GM12874 (cell line): ENCODE measurements around the gene TRAF3.

Source experiments
- TF ChIP-seq, protein P1 (sequence below): IDR thresholded peaks from 2 replicates; pipeline ENCODE4 v1.5.1; 2011; ENCODE audit warnings: low read depth, mild to moderate bottlenecking, control low read depth, low read length, moderate library complexity; ENCODE audit not compliant: insufficient read depth

Gene TRAF3

DNA sequence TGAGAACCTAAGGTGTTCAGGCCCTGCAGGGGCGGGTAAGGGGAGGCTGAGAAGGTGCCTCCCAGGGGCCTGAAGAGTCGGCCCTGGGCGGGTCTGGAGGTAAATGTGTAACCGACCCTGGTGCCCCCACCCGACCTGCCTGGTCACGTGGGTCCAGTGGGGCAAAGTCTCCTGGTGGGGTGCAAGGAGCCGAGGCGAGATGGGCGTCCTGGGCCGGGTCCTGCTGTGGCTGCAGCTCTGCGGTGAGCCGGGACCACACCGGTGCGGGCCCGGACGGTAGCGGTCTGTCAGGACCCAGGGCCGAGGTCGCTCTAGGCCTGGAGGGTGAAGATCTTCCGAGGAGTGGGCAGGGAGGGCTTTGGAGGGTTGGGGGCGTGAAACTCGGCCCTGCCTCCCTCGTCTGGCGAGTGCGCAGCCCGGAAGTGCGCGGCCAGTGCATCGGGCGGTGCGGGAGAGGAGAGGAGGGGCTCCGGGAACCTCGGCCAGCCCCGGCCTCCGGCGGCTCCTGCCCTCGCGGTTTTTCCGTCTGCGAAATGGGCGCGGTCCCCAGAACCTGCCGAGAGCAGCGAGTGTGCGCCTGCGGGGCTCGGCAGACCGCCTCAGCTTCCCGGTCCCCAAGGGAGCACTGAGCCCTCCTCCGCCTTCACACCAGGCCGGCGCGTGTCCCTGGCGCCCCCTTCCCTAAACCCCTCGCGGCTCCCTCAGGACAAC lies 145.4 kb downstream of the TRAF3 start, which contains the start of gene AMN:
Gene AMN, plus strand, starts transcription at position 174 of the 711 bp plus-strand sequence. Its CDS starts 26 bp downstream, at position 200.
- TF ChIP-seq, protein P1, sequence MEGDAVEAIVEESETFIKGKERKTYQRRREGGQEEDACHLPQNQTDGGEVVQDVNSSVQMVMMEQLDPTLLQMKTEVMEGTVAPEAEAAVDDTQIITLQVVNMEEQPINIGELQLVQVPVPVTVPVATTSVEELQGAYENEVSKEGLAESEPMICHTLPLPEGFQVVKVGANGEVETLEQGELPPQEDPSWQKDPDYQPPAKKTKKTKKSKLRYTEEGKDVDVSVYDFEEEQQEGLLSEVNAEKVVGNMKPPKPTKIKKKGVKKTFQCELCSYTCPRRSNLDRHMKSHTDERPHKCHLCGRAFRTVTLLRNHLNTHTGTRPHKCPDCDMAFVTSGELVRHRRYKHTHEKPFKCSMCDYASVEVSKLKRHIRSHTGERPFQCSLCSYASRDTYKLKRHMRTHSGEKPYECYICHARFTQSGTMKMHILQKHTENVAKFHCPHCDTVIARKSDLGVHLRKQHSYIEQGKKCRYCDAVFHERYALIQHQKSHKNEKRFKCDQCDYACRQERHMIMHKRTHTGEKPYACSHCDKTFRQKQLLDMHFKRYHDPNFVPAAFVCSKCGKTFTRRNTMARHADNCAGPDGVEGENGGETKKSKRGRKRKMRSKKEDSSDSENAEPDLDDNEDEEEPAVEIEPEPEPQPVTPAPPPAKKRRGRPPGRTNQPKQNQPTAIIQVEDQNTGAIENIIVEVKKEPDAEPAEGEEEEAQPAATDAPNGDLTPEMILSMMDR = no peak

DNA sequence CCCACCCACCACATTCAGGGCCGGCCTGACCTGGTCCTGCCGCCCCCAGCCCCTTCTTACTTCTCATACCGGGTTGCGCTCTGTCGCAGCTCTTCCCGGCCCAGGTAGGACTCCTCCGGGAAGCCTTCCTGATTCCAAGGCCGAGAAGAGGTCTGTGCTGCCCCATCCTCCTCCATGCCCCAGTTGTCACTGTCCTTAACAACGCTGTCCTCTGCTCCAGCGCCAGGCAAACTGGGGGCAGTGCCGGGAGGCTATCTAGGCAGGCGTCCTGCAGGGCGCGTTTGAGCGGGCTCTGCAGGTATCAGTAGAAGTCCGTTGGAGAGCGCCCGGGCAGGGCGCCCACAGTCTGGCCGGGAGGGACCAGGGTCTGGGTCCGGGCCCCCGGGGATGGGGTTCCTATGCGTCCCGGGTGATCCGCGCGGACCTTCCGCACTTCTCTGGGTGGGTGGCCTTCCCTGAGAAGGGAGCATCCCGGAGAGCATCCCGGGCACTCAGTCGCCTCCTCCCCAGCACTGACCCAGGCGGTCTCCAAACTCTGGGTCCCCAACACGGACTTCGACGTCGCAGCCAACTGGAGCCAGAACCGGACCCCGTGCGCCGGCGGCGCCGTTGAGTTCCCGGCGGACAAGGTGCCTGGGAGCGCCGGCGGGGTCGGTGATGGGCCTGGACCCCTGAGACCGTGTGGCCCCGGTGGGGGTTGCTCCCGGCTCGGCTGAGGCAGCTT lies 146.1 kb downstream of the TRAF3 start:
- TF ChIP-seq, protein P1 = no peak

DNA sequence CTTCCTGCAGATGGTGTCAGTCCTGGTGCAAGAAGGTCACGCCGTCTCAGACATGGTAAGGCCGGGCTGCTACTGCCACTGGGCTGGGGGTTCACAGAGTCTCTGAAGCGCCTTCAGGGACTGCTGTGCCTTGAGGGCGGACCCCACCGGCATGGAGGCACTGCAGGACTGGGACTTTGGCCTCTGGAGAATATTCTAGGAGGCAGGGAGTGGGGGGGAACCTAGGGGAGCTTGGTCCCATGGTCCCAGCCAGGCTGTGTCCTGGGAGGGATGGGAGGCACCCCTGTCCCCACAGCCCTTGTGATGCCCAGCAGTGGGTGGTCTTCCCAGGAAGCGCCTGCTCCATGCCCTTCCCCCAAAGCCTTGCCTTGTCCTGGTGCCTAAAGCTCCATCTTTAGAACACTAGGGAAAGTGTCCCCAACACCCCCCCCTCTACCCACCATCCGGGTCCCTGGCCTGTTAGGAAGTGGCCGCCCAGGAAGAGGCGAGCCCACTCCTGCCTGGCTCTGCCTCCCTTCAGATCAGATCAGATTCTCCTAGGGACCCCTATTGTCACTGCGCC lies 146.8 kb downstream of the TRAF3 start:
- TF ChIP-seq, protein P1 = no peak

DNA sequence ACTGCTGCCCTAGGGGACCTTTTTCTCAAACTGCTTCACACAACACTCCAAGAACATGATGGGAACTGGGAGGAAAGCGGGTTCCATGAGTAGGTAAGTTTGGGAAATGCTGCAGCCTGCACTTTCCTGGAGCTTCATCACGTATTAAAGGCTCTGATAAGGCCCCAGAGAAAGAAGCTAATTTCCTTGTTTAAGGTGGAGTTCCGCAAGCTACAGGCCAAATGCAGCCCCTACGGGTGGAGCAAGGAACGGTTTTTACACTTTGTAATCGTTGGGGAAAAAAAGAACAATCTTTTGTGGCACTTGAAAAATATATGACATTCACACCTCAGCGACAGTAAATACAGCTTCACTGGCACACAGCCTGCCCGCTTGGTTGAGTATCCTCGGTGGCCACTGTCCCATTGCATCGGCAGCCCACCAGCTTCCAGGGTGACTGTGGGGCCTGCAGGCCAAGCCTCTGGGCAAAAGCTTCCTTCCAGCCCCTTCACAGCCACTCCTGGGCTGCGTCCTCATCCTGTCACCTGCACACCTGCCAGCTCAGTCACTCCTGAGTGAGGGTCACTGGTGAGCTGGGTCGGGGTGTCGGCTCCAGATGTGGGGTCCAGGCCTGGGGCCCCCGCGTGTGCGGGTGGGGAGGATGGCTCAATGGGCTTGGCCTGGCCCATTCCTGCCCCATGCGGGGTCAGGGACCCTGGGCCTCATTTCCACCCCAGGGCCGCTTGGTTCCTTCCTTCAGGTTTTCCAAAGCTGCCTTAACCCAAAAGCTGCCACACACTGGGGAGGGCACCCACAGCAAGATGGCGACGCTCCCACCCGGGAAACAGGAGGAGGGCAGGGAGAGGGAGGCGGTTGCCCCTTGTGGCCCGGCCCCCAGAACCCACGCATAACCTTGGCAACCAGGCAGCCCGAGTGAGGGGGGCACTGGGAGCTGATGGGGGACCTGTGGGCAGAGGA lies 147.7 kb downstream of the TRAF3 start:
- TF ChIP-seq, protein P1 = no peak

DNA sequence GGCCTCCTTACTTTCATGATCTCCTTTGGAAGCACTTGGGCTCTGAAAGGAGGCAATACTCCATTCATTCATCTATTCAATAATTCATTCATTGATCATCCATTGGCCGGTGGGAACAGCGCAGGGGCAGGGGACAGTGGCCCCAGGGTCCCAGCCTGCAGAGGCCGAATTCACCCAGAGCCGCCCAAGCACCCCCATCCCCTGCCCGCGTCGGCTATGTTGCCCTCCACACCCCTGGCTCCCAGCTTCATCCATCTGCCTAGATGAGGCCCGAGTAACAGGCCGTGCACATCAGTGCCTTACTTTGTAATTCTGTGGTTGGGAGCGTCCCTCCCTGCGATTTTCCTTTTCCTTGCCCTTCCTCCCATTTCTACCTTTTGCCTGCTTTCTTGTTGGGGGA lies 148.4 kb downstream of the TRAF3 start:
- TF ChIP-seq, protein P1 = no peak

DNA sequence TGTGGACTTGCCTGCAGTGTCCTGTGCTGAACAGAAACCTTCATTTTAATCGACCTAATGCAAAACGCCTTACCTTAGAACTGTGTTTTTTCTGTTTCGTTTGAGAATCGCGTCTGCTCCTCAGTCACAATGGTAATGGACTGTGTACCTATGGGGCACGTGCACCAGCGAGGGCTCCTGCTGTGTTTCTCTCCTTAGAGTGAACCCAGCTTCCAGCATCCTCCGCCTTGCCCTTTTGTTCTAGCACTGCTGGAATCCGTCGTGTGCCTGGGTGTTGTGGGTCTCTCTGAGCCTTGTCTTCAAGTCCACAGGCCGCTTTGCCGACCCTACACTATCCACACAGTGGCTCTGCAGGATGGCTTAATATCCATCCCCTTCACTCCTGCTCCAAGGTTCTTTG lies 148.9 kb downstream of the TRAF3 start:
- TF ChIP-seq, protein P1 = no peak
